CD1c-positive myeloid dendritic cell (primary cell): ENCODE data around the gene OAS2.

Experiments used
- DNase-seq: peaks from one replicate; pipeline ENCODE4 v3.0.0-alpha.2; 2016; ENCODE audit errors: extremely low spot score

The OAS2 gene

DNA sequence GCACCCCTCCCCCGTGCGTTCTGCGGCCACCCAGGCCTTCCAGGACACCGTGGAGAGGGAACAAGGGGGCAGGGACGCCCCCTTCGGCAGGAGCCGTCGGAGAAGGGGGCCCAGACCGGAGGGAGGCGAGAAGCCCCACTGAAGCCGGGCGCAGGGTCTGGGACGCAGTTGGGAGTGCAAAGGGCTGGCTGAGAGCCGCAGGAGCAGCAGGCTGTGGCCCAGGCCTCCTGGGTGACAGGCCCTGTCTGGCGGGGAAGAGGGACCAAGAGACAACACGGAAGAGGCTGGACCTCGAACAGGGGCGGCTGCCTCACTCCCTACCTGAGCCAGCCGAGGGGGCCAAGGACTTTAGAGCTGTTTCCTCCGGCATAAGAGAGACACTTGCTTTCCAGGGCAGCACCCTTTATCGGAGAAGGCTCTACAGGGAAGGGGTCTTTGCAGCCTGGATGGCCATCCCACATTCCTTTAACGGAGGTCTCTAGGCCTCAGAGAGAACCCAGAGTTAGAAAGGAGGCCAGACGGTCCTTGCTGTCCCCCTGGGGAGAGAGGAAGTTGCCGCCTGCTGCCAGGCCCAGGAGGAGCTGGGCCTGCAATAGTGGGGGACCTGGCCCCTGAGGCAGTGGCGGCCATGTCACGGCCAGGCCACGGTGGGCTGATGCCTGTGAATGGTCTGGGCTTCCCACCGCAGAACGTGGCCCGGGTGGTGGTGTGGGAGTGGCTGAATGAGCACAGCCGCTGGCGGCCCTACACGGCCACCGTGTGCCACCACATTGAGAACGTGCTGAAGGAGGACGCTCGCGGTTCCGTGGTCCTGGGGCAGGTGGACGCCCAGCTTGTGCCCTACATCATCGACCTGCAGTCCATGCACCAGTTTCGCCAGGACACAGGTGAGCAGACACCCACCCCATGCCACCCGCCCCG is 79.5 kb downstream of the OAS2 start:
- DNase-seq, result no peak

DNA sequence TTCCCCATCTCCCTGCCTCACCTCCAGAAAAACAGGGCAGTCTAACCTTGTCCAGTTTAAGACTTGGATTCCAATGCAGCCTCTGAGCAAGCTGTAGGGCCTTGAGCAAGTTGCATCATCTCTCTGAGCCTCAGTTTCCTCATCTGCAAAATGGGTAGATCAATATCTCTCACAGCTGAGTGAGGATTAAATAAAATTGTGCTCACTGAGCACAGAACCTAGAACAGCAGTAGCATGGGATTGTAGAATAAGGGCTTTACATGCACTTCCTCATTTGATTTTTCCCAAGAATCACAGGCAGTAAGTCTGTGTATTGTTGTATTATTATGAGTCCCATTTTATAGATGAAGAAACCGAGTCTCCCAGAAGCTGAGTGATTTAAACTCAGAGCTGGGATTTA is 80.2 kb downstream of the OAS2 start:
- no peak for DNase-seq

DNA sequence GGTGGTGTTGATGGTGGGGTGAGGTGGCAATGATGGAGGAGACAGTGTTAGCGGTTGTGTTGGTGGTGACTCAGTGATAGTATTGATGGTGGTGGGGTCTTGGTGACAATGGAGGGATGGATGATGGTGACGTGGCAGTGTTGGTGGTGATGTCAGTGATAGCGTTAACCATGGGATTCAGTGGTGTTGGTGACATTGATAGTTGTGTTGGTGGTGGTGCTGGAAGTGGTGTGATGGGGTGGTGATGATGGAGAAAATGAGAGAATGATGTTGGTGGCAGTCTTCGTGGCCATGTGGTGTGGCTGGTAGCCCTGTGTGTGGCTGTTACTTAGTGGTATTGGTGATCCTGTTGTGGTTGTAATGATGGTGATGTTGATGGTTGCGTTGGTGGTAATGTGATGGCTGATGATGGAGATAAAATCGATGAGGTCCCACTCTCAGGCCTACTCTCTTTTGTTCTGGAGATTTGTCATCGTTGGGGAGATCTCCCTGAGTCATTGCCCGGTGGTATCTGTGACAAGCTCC is 80.8 kb downstream of the OAS2 start:
- DNase-seq, result no peak

DNA sequence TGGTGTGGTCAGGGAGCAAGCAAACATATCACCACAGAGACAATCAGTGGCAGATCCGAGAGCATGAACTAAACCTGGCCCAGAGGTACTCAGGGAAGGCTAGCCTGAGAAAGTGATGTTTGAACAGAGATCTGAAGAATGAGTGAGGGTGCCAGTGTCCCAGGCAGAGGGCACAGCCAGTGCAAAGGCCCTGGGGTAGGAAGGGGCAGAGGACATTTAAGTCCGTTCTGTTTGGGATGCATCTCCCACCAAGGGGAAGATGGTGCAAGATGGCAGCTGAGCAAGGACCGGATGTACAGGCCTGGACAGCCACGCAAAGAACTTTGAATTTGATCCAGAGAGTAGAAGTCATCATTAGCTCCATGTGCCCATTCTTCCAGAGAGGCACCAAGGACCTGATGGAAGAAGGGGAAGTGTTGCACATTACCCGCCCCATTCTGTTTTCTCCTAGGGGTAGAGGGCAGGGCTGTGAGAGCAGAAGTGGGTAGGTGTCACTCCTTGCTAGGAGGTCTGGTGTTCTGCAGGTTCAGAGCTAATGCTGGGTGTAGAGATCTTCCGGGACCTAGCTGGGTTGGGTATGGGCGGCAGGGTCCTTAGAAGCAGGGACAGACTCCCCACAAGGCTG is 82.1 kb downstream of the OAS2 start:
- no peak for DNase-seq

DNA sequence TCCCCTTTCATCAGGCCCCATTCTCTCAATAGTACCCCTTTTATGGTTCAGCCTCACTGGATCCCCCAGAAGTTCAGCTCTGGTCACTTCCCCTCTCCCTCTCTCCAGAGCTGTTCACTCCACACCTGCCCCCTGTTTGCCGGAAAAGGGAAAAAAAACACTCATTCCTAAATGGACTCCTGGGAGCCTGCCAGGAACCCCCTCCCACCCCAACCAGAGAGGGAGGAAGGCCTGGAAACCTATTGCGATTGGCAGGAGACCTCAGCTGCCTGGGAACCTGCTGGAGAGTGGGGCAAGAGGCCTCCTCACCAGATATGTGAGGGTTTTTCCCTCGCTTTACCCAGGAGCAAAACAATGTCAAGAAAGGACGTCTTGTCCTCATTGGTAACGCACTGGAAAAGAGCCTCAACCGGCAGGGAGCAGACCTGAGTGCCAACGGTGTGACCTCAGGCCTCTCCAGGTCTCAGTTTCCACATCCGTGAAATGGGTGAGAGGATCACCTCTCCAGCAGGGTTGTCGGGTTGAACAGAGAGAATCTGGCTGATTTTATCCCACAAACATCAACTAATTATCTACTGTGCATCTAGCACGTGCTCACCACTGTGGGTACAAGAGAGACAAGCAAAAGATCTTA is 82.9 kb downstream of the OAS2 start:
- no peak for DNase-seq
